ENCODE data around the gene ZBTB21. TPM values are rescaled to one million over a fixed set of nuclear protein-coding genes. Genes with fewer than 3 reads are reported as not detected.

ZBTB21 gene
- total and polyA plus RNA-seq, 5 experiments from 2014 or later: 4.2 to 33.3 (median 6.3) TPM

- POLR2A ChIA-PET: interaction anchor here (0.9 kb wide), 1 partner anchor 17 kb away, joined by 3 read pairs; the partner anchor contains the start of gene ZBTB21
- DNase-seq (no peak), ATAC-seq (no peak)
- Mint-ChIP-seq H3K27me3 (no peaks in the 10 kb centered on the region), H3K4me1 (peaks cover 5 to 9% (median 8%) of the 10 kb centered on the region in 4 donors), H3K4me3 (no peak overlapping the region), H3K27ac (peak overlapping the region in 2 of 10 donors; percentile 23 to 55), H3K9me3 (no peaks in the 10 kb centered on the region), H3K36me3 (no peaks in the 10 kb centered on the region)
These were observed 17.1 kb upstream of the ZBTB21 start for GRCh38 chr21:42027085-42027821.

GRCh38 chr21:42026082-42026435 lies 15.9 kb upstream of the ZBTB21 start:
- DNase-seq (no peak), ATAC-seq (no peak)
- H3K27me3 Mint-ChIP-seq: peaks cover 0 to 2% (median 0%) of the 10 kb centered on the region in 5 donors
- H3K9me3 Mint-ChIP-seq: no peaks in the 10 kb centered on the region
- H3K27ac Mint-ChIP-seq: peak overlapping the region in 3 of 10 donors; percentile 3 to 44 (median 23)
- no peak overlapping the region for H3K4me3 Mint-ChIP-seq
- H3K36me3 Mint-ChIP-seq: no peaks in the 10 kb centered on the region
- peaks cover 5 to 9% (median 8%) of the 10 kb centered on the region in 4 donors for H3K4me1 Mint-ChIP-seq
- POLR2A ChIA-PET: interaction anchor here (0.9 to 1.4 kb wide), 2 partner anchors 16 to 37 kb away, joined by 3 to 4 read pairs; partner anchors contain the start of gene ZBTB21

- ATAC-seq (no peak), DNase-seq (no peak)
- Mint-ChIP-seq H3K4me1 (peaks cover 5 to 9% (median 8%) of the 10 kb centered on the region in 4 donors), H3K36me3 (no peaks in the 10 kb centered on the region), H3K4me3 (no peak overlapping the region), H3K27ac (peak overlapping the region in 1 of 10 donors; percentile 87), H3K9me3 (no peaks in the 10 kb centered on the region), H3K27me3 (peaks cover 0 to 2% (median 0%) of the 10 kb centered on the region in 5 donors)
- POLR2A ChIA-PET: interaction anchor here (0.6 to 1.4 kb wide), 3 partner anchors 29 to 69 kb away, joined by 3 to 7 read pairs (median 4); no protein-coding TSS in a partner anchor
These were observed 15.4 kb upstream of the ZBTB21 start for GRCh38 chr21:42025376-42026081.

- no peaks in the 10 kb centered on the region for H3K36me3 Mint-ChIP-seq
- no peaks in the 10 kb centered on the region for H3K9me3 Mint-ChIP-seq
- POLR2A ChIA-PET: interaction anchor here (0.7 kb wide), 1 partner anchor 75 kb away, joined by 3 read pairs; no protein-coding TSS in a partner anchor
- no peak overlapping the region for H3K4me3 Mint-ChIP-seq
- ATAC-seq: no peak
- no peak for DNase-seq
- no peak overlapping the region for H3K27ac Mint-ChIP-seq
- H3K27me3 Mint-ChIP-seq: peaks cover 0 to 2% (median 0%) of the 10 kb centered on the region in 5 donors
- H3K4me1 Mint-ChIP-seq: peaks cover 3 to 11% (median 6%) of the 10 kb centered on the region in 4 donors
These were observed 12.7 kb upstream of the ZBTB21 start for GRCh38 chr21:42022906-42023305.

- peaks cover 0 to 2% (median 0%) of the 10 kb centered on the region in 5 donors for H3K27me3 Mint-ChIP-seq
- no peaks in the 10 kb centered on the region for H3K36me3 Mint-ChIP-seq
- H3K4me3 Mint-ChIP-seq: no peak overlapping the region
- no peak for ATAC-seq
- H3K27ac Mint-ChIP-seq: peak overlapping the region in 1 of 10 donors; percentile 40
- no peak for DNase-seq
- POLR2A ChIA-PET: no interaction called here
- no peaks in the 10 kb centered on the region for H3K9me3 Mint-ChIP-seq
- peaks cover 0 to 8% (median 6%) of the 10 kb centered on the region in 4 donors for H3K4me1 Mint-ChIP-seq
These were observed 11.9 kb upstream of the ZBTB21 start for GRCh38 chr21:42022091-42022430.

GRCh38 chr21:42021371-42022090 lies 11.4 kb upstream of the ZBTB21 start:
- DNase-seq (no peak), ATAC-seq (no peak)
- H3K9me3 Mint-ChIP-seq: no peaks in the 10 kb centered on the region
- peaks cover 0 to 5% (median 4%) of the 10 kb centered on the region in 4 donors for H3K4me1 Mint-ChIP-seq
- POLR2A ChIA-PET: interaction anchor here (0.6 to 0.7 kb wide), 2 partner anchors 10 to 16 kb away, joined by 3 to 5 read pairs; no protein-coding TSS in a partner anchor
- no peaks in the 10 kb centered on the region for H3K36me3 Mint-ChIP-seq
- peak overlapping the region in 2 of 10 donors; percentile 40 to 44 for H3K27ac Mint-ChIP-seq
- H3K4me3 Mint-ChIP-seq: no peak overlapping the region
- peaks cover 0 to 2% (median 0%) of the 10 kb centered on the region in 5 donors for H3K27me3 Mint-ChIP-seq

- H3K27ac Mint-ChIP-seq: peak overlapping the region in 3 of 10 donors; percentile 11 to 69 (median 35)
- POLR2A ChIA-PET: interaction anchor here (0.7 kb wide), 1 partner anchor 9 kb away, joined by 3 read pairs; the partner anchor contains the start of gene ZBTB21
These were observed 9.5 kb upstream of the ZBTB21 start for GRCh38 chr21:42019706-42020105.

GRCh38 chr21:42019101-42019605 lies 9.0 kb upstream of the ZBTB21 start:
- Mint-ChIP-seq H3K27me3 (peaks cover 0 to 2% (median 0%) of the 10 kb centered on the region in 5 donors), H3K4me3 (no peak overlapping the region), H3K4me1 (peaks cover 0 to 5% (median 0%) of the 10 kb centered on the region in 4 donors), H3K27ac (no peak overlapping the region), H3K36me3 (no peaks in the 10 kb centered on the region), H3K9me3 (peaks cover 0 to 4% (median 0%) of the 10 kb centered on the region in 9 donors)
- DNase-seq: no peak
- POLR2A ChIA-PET: interaction anchor here (0.7 kb wide), 1 partner anchor 9 kb away, joined by 3 read pairs; the partner anchor contains the start of gene ZBTB21
- ATAC-seq: no peak

More at GRCh38 chr21:42019706-42020105, 9.5 kb upstream of the ZBTB21 start:
- Mint-ChIP-seq H3K4me3 (no peak overlapping the region), H3K36me3 (no peaks in the 10 kb centered on the region), H3K4me1 (peaks cover 0 to 5% (median 0%) of the 10 kb centered on the region in 4 donors), H3K9me3 (peaks cover 0 to 2% (median 0%) of the 10 kb centered on the region in 9 donors), H3K27me3 (peaks cover 0 to 2% (median 0%) of the 10 kb centered on the region in 5 donors)
- ATAC-seq (no peak), DNase-seq (no peak)

GRCh38 chr21:42017022-42017421 lies 6.9 kb upstream of the ZBTB21 start:
- H3K36me3 Mint-ChIP-seq: no peaks in the 10 kb centered on the region
- DNase-seq (no peak), ATAC-seq (no peak)
- H3K9me3 Mint-ChIP-seq: peaks cover 0 to 4% (median 0%) of the 10 kb centered on the region in 9 donors
- H3K4me3 Mint-ChIP-seq: no peak overlapping the region
- peaks cover 0 to 2% (median 0%) of the 10 kb centered on the region in 5 donors for H3K27me3 Mint-ChIP-seq
- POLR2A ChIA-PET: interaction anchor here (0.7 to 1.3 kb wide), 2 partner anchors 46 to 57 kb away, joined by 6 to 7 read pairs; no protein-coding TSS in a partner anchor
- no peak overlapping the region for H3K27ac Mint-ChIP-seq
- peaks cover 0 to 9% (median 6%) of the 10 kb centered on the region in 4 donors for H3K4me1 Mint-ChIP-seq

GRCh38 chr21:42016364-42016985 lies 6.3 kb upstream of the ZBTB21 start:
- peaks cover 0 to 1% (median 0%) of the 10 kb centered on the region in 5 donors for H3K27me3 Mint-ChIP-seq
- peaks cover 0 to 4% (median 0%) of the 10 kb centered on the region in 9 donors for H3K9me3 Mint-ChIP-seq
- no peak overlapping the region for H3K27ac Mint-ChIP-seq
- DNase-seq (no peak), ATAC-seq (no peak)
- POLR2A ChIA-PET: interaction anchor here (0.7 to 1.3 kb wide), 3 partner anchors 45 to 57 kb away, joined by 3 to 7 read pairs (median 6); no protein-coding TSS in a partner anchor
- peaks cover 4 to 10% (median 7%) of the 10 kb centered on the region in 4 donors for H3K4me1 Mint-ChIP-seq
- H3K36me3 Mint-ChIP-seq: no peaks in the 10 kb centered on the region
- H3K4me3 Mint-ChIP-seq: no peak overlapping the region

- Mint-ChIP-seq H3K27ac (no peak overlapping the region), H3K36me3 (no peaks in the 10 kb centered on the region), H3K27me3 (peaks cover 0 to 4% (median 0%) of the 10 kb centered on the region in 5 donors), H3K4me1 (peaks cover 7 to 18% (median 13%) of the 10 kb centered on the region in 4 donors), H3K9me3 (peaks cover 0 to 4% (median 0%) of the 10 kb centered on the region in 9 donors), H3K4me3 (no peak overlapping the region)
- ATAC-seq (no peak), DNase-seq (no peak)
- POLR2A ChIA-PET: interaction anchor here (0.6 to 8.0 kb wide), 2 partner anchors 48 to 114 kb away, joined by 3 to 209 read pairs; no protein-coding TSS in a partner anchor
These were observed 3.8 kb upstream of the ZBTB21 start for GRCh38 chr21:42013931-42014330.
